NCI-H69 (cell line): ENCODE results near the gene NME7.
A peak's percentile ranks its signal among the peaks of the same experiment; 100 is the strongest.
"Not testable (repeated sequence)": the region's sequence is repeated elsewhere in the genome, so short reads cannot be mapped to it uniquely, and the experiment has no call there.

ENCODE experiments used
- DNase-seq: peaks from one replicate; lab custom pipeline; 2025; lab: John Stamatoyannopoulos, UW

Gene NME7

DNA sequence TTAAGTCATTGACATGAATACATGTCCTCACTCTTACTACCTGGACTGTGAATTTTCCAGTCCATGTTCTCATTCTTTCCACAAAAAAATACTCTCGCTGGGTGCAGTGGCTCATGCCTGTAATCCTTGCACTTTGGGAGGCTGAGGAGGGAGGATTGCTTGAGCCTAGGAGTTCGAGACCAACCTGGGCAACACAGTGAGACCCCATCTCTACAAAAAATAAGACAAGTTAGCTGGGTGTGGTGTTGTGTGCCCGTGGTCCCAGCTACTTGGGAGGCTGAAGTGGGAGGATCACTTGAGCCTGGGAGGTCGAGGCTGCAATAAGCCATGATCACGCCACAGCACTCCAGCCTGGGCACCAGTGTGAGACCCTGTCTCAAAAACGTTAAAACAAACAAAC is 242.0 kb downstream of the NME7 start:
- not testable (repeated sequence) for DNase-seq

DNA sequence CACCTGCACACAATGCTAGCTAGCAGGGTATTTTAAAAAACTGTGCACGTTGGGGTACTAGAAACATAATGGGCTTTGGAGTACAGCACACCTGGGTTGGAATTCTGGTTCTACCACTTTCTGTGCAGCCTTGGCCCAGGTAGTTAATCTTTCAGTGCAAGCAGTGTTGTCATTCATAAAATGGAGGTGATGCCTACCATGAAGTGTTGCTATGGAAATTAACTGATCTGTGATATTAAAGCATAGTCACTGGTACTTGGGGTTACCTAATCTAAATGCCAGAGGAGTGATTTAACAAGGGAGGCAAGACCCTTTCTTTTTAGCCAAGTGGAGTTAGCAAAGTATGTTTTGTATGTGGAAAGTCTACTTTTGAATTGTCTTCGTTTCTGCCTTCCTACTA is 243.1 kb downstream of the NME7 start:
- no peak for DNase-seq

DNA sequence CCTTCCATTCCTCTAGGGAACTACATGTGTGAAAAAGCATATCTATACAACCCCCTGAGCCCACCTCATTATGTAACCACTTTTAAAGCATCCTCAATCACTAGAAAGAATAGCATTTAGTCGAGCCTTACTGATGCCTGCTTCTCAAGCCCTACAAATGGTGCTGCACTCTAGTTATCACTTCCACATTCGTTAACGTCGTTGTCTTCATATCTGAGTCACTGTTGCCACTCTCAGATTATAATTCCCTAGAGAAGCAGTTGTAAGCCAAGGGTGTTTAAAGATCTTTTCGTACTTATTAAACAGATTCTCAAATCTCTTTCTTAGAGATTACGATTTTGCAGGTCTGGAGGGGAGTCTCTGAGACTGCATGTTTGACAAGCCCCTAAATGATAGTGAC is 244.6 kb downstream of the NME7 start:
- no peak for DNase-seq

DNA sequence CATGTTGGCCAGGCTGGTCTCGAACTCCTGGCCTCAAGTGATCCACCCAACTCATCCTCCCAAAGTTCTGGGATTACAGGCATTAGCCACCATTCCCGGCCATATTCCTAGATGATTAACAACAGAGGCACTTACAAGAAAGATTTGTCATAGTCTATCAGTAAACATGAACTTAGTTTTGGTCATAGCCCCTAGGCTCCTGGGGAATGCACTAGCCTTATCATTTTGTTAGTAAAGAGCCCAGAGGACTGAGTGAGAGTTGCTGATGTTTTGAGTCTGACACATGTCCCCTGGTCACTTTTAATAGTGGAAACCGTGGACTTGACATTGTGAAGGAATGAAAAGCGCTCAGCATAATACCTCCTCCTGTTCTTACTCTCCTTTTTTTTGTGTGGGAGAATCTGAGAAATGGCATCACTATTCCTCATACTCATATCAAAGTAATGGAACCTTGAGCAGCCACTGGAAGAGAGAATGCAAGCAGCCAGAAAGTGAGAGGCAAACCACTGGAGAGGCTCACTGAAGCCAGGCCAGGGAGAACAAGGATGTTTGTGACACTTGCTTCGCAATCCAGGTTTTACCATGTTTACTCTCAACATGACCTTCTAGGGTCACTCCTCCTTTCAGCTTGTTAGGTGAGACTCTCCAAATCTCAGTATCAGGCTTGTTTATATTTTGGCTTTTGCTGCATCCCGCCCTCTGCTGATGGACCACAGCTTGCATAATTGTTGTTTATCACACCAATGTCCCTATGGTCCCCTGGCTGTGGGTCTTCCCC is 246.3 kb downstream of the NME7 start:
- no peak for DNase-seq

DNA sequence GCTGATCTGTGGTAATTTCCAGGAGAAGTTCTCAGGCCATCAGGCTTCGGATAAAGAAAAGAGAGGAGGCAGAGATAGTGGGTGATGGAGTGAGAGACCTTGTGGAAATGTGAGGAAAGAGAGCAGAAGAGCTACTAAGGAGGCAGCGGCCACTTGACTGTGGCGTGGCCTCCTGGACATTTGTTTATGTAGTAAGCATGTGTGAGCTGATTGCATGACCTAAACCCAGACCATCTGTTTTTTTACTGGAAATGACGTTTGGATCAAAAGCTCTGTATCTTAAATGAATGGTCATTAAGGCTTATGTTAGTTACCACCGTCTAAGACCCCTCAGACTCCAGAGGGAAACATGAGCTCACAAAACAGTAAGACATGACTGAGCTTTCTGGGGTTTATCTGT is 247.5 kb downstream of the NME7 start:
- no peak for DNase-seq

DNA sequence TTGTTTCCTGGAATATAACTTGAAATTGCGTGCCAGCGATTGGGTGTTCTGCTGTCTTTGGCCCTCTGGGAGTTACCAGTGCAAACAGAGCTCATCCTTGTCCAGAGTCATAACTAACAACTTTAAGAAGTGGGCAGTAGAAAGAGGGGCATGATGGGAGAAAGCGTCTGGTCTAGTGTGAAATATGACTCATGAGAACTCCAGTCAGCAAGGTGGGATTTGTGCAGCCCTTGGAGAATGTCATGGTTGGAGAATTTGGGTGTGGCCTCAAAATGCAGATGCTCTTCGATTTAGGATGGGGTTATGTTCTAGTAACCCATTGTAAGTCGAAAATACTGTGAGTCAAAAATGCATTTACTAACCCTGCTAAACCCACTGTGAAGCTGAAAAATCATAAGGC is 248.2 kb downstream of the NME7 start:
- DNase-seq = no peak

DNA sequence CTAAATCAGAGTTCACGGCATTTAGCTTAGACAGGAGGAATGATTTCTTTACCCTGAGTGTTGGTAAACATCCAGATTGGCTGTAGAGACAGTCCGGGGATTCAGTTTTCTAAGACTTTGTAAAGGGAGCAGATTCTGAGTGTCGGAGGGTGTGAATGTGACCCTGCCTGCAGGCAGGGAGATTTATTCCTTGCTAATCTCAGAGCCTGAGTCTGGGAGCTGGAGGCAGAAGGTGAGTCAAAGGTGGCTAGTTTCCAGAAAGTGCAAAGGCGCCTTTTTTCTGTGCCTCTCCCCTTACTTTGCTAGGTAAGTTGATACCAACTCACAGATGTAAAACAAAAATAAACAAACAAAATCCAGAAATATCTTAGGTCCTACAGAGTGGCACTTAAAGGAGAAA is 249.4 kb downstream of the NME7 start:
- DNase-seq = no peak

DNA sequence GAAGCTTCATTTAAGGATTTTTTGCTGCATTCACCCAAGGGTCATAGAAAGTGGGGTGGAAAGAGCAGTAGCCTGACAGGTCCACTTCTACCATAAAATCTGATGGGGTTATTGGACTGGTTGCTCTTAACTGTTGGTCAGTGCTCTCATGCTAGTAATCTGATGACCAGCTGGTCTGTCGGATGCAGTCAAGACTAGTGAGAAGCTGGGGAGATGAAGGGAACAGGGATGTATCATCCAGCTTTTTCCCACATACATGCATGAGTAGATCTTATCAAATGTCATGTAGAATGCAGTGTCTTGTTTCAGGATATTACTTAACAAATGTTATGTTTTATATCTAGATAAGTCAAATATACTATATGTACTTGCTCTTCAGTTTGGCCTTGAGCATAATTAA is 250.0 kb downstream of the NME7 start:
- no peak for DNase-seq

DNA sequence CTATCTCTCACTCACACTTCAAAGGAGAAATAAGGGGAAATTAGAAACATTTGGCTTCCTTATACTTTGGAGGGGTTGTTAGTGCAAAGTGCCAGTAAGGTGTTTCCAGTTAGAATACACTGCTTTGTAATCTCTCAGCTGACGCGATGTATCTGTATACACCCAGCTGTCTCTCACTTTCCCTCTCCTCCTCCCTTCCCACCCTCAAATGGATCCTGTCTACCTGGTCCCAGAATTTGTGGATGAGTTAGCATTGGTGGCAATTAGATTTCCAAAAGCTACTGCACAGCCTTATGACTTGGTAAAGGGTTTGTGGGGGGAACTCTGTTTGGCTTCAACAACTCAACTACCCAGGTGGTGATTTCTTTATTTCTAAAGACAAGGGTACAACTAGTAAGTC is 250.6 kb downstream of the NME7 start:
- DNase-seq = no peak

DNA sequence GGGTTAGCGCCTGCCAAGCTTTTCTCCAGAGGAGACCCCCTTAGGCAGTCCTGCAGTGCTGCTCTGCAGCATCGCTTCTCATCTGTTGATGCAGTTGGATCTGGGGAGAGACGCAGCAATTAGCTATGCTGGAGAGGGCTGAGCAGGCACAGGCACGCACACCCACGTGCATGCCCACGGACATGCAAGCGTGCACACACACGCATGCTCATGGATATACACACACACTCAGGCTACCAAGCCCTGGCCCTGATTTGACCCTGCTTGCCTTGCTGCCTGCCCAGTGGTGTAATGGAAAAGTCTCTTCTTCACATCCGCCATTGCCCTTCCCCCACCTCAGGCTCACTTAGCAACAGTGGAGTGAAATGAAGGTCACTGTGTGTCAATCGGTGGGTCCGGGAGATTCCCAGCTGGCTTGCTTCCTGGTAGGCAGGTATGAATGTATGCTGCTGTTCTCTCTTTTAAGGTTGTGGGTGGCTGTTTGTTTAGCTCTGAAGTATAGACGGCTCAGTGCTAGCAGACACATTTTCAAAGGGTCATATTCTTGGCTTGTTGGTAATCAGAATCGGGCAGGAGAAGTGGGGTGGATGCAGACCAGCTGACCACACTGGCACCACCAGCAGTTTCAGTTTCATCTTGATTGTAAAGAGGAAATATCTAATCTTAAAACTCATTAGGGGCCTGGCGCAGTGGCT is 251.6 kb downstream of the NME7 start:
- peak; percentile 14 for DNase-seq

DNA sequence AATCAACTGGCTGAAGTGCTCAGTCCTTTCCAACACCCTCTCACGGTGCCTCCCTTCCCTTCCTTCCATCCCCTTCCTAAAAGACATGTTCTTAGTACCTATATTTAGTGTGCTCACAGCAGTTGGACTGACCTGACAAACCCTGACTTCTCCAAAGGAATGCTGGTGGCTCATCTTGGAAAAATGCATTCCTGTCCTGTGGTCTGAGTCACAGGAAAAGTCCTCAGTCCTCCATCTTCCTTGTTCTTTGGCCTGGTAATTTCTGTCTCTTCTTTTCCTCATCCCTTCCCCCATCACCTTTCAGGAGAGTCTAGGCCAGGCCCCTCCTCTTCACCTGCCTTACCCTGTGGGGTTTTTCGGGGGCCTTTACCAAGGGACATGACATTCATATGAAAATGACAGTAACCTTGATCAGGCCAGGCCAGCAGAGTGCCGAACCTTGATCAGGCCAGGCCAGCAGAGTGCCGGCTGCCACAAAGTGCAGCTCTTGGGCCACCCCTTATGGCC is 253.9 kb downstream of the NME7 start:
- no peak for DNase-seq

DNA sequence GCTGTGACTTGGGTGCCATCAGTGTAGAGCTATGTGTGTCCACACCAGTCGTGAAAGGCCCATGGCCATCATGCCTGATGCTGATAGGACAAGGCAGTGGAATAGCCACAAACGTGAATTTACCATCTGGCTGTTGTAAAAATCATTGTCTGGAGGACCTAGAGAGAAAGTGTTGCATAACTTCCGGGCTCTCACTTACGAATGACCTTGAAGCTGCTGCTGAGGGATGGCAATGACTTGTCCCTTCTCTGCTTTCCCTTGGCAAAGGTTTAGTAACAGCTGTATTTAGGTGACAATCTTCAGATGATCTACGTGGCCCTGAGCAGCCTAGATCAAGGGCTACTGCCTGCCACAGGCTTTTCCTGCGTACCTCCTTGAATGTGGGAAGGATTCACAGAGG is 255.4 kb downstream of the NME7 start:
- DNase-seq = no peak

DNA sequence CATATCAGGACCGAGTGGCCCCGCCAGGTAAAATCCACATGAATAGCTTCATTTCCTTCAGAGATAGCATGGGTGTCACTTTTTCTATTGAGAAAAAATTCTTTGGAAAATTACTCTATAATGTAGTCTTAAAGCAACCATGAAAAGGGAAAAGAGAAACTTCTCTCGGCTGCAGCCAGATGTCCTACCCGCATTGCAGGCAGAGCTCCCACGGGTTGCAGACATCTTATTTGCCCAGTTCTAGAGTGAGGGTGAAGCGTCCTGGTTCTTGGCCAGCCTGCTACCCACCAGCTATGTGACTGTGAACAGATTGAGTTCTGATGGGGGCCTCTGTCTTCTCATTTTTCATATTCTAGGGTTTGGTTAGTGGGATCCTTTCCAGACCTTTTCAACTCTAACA is 256.1 kb downstream of the NME7 start:
- no peak for DNase-seq

DNA sequence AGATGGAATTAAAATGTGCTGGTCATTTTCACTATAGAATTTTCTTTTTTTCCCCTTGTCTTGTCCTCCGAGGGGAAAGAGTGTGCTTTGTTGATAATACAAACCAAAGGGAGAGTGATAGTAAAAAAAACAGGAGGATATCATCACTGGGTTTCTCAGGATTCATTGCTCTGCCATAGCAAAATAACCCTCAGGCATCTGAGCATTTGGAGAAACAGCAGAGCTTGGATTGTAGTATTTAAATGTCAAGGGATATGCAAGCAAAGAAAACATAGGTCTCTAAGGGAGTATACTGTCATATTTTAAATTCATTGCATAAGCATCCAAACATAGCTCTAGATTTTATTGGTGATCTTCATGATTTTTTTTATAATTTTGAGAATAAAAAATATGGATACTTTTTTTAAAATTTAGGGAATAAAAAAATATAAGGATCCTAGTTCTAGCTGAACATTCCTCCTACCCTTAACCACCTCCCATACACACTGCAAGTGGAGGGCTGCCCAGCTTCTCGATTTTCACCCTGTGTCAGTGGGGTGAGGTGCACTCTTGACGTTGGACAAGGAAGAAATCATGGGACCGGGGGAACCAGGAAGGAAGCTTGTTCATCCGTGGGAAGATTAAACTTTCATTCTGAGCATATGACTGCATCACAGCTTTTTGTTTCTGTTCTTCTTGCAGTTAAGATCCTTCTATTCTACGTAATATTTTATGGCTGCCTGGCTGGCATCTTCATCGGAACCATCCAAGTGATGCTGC is 256.7 kb downstream of the NME7 start:
- no peak for DNase-seq

DNA sequence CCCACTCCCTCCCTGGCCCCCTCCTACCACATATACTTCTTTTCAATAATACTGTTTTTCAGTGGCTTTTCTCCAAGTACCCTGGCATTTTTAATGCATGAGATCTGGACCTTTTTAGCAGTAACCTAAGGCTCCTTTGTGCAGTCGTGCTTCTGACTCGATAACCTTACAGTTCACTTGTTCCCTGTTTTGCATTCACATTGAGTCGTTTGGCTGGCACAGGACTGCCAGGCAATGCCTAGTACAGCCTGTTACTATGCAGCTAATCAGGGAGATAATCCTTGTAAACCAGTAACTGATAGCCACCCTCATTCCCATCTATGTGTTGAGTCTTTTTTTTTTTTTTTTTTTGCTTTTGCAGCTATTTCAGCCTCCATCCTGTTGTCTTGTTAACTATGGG is 257.4 kb downstream of the NME7 start:
- DNase-seq = no peak

DNA sequence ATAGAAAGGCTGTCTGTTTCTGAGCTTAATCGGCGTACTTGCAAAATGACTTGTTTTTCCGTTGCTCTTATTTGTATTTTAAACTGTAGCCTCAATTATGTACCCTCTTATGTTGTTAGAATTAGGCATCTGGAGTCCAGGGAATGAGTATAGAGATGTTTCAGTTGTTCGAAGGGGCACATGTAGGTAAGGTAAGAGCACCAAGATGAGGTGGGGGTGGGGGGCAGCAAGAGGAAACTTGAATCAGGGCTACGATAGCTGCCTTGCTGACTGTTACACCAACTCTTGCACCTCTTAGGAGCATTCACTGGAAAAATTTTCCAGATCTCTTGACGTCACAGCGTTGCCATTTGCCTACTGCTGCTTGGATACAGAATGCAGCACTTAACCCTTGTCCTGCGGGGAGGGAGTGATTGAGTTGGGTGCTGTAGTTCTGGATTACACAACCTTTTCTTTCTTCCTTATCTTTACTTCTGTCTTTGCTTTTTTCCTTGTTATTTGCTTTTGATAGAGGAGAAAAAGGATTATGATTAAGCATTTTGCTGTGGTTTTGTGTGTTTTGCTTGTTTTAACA is 257.9 kb downstream of the NME7 start:
- peak; percentile 64 for DNase-seq

DNA sequence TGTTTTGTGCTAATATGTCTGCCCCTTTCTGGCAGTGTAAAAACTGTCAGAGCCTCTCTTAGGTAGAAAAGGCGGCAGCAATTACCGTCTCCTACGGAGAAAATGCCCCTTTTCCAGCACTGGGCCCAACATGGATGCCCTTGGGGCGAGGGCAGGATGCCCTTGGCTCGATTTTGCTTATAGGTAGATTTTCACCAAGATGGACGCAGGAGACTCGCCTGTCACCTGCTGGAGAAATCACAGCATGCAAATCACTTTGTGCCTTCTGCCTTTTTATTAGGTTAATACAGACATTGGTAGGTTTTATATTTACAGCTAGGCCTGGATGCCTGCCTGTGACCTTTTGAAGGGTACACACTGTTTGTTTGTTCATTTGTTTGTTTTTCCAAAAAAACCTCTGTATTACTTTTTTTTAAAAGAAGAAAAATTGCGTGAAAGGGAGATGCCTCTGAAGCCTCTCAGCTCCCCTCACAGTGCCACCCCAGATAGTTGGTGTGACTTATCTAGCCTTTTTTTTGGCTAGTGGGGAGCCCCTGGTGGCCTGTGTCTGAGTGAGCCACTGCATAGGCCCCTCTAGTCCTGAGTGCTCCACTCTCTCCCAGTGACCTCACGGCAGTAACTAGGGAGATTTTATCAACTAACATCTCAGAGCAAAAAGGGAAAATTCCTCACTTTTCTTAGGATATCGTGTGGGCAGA is 258.6 kb downstream of the NME7 start:
- DNase-seq = peak; percentile 64

DNA sequence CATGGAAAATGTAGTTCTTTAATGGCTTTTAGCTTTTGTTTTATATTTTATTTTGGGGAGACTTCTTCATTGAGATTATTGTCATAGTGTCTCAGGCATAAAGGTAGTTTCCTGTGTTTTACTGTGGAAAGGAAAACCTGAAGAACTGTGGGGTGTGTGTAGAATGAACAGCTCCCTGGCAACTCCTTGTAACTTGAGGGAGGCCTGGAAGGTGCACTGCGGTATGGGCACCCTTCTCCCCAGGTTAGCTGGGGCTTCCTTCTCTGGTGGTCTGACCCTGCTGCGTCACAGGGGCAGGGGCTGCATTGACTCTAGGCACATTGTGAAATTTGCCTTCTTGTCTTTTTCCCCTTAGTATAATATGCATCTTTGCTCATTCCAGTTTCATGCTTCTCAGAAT is 259.4 kb downstream of the NME7 start:
- DNase-seq = peak; percentile 38

DNA sequence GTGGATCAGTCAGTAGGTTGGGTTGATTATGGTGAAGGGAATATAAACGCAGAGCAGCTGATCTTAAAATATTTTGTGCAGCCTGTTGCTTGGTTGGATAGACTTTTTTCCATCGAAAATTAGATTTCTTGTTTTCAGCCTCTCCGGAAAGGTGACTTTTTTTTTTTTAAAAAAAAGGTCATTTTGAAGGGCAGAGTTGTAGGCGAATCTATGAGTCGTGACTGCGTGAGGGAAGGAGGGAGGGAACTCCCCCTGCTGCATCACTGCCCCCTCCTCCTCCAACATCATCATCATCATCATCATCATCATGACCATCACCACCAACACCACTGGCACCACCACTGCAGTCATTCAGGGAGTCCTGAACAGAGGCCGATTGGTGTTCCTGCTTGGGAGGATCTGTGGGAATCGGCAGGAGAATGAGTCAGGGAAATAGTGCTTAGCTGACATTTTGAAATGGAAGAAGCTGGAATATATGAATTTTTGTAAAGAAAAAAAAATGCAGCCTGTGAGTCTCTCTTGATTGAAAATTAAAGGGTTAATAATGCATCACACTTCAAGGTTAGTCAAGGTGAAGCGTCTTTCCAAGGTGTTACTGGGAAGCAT is 259.9 kb downstream of the NME7 start:
- DNase-seq = peak; percentile 48

DNA sequence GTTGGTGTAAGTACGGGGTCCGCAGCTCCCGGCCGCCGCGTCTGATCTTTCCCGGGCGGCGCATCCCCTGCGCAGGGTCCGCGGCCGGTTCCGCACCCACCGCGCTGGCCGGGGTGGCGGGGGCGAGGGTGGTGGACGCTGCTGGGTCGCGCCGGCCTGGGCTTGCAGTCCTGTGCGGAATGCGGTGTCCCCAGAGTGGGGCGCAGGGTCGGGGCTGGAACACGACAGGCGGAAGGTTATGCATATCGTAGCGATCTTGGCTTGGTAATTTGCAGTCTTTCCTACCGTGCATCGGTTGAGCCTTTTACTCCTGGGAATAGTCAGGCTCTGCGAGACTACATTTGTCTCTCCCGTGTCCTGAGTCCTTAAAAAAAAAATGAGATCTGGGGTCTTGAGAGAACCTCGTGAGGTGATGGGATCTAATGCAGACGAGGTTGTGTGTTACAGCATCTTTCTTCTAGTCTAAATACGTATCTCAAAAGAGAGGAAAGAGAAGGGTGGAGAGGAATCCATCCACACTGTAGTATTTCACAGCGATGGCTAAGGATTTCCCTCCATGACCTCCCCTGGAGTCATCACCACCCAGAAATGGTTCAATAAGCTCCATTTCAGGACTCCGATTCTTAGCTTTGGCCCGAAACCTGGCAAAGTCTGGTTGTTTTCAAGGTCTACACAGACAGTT is 260.5 kb downstream of the NME7 start:
- peak; percentile 74 for DNase-seq
